ENCODE measurements around the gene EMX1. TPM values are rescaled to one million over a fixed set of nuclear protein-coding genes. Genes with fewer than 3 reads are reported as not detected.
A peak's percentile ranks its signal among the peaks of the same experiment; 100 is the strongest.

The EMX1 gene
- total RNA-seq: under 1 TPM in 1 of 4 donors, not detected in 3; 0.21 TPM

DNA sequence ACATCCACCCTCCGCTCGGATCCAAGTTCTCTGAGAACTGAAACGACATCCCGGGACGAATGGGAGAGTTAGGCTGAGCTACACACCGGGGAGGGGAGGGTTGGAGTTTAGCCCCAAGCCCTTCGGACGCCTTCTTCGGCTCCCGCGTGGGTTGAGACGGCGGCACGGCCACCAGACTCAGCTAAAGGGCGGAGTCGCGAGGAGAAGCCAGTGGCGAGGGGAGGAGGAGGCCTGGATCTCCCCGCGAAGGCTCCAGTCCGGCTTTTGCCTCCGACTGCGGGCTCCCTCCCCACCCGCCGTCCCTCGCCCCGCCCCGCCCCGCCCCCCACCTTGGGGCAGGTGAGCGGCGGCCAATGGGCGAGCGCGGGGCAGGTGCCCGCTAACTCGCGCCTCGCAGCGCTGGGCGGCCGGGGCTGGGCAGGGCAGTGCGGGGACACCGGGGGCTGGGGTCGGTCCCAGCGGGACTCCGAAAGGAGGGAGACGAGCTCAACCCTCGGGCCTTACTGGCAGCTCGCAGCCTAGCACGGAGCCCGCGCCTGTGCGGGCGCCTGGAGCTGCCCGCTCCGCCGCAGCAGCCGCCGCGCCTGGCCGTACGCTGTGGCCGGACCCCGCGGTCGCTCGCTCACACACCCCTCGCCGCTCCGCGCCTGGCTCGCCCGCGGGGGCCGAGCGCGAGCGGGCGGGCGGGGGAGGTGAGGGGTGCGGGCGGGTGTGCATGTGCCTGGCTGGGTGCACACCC lies at the start of gene EMX1:
TSS of gene EMX1 (plus strand) at position 382 of the 739 bp plus-strand sequence. CDS start at position 716, 334 bp downstream.
- H3K27me3 ChIP-seq: peaks cover 37 to 78% of the 10 kb centered on the region in 2 donors
- H3K27ac ChIP-seq: no peak within 1 kb of the TSS
- peaks cover 0 to 32% of the 10 kb centered on the region in 2 donors for H3K4me1 ChIP-seq
- intact Hi-C loops (cut with DNase I; ENCODE audit: low total_unique reads): no loop called here
- peak within 1 kb of the TSS in 1 of 2 donors; percentile 34 for H3K4me3 ChIP-seq
- no peak for DNase-seq
- TF ChIP-seq, protein P1, sequence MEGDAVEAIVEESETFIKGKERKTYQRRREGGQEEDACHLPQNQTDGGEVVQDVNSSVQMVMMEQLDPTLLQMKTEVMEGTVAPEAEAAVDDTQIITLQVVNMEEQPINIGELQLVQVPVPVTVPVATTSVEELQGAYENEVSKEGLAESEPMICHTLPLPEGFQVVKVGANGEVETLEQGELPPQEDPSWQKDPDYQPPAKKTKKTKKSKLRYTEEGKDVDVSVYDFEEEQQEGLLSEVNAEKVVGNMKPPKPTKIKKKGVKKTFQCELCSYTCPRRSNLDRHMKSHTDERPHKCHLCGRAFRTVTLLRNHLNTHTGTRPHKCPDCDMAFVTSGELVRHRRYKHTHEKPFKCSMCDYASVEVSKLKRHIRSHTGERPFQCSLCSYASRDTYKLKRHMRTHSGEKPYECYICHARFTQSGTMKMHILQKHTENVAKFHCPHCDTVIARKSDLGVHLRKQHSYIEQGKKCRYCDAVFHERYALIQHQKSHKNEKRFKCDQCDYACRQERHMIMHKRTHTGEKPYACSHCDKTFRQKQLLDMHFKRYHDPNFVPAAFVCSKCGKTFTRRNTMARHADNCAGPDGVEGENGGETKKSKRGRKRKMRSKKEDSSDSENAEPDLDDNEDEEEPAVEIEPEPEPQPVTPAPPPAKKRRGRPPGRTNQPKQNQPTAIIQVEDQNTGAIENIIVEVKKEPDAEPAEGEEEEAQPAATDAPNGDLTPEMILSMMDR (IDR thresholded peaks at IDR 0.05): no peak
- TF ChIP-seq POLR2A (IDR thresholded peaks at IDR 0.05): no peak
- H3K9me3 ChIP-seq: no peaks in the 10 kb centered on the region
- H3K36me3 ChIP-seq: no peaks in the 10 kb centered on the region

- TF ChIP-seq, protein P1 (IDR thresholded peaks at IDR 0.05): no peak
- no peak for TF ChIP-seq POLR2A (IDR thresholded peaks at IDR 0.05)
- Histone ChIP-seq H3K4me1 (no peaks in the 10 kb centered on the region), H3K9me3 (no peaks in the 10 kb centered on the region), H3K36me3 (no peaks in the 10 kb centered on the region), H3K27me3 (no peaks in the 10 kb centered on the region), H3K27ac (no peak overlapping the region), H3K4me3 (no peak overlapping the region)
- intact Hi-C loops (cut with DNase I; ENCODE audit: low total_unique reads): no loop called here
- DNase-seq: no peak
Measured at GRCh38 chr2:72871060-72871459, 46.3 kb upstream of the EMX1 start.

DNA sequence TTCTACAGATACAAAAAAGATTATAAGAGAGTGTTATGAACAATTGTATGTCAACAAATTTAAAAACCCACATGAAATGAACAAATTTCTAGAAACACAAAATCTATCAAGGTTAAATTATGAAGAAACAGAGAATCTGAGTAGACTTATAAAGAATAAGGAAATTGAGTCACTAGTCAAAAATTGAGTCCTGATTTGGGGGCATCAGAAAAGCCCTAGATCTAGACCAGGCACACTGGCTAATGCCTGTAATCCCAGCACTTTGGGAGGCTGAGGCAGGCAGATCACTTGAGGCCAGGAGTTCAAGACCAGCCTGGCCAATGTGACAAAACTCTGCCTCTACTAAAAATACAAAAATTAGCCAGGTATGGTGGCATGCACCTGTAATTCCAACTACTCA lies 45.4 kb upstream of the EMX1 start:
- Histone ChIP-seq H3K36me3 (no peaks in the 10 kb centered on the region), H3K27ac (no peak overlapping the region), H3K4me1 (no peaks in the 10 kb centered on the region), H3K9me3 (no peaks in the 10 kb centered on the region), H3K27me3 (no peaks in the 10 kb centered on the region), H3K4me3 (no peak overlapping the region)
- intact Hi-C loops (cut with DNase I; ENCODE audit: low total_unique reads): no loop called here
- DNase-seq: no peak
- TF ChIP-seq, protein P1 (IDR thresholded peaks at IDR 0.05): no peak
- TF ChIP-seq POLR2A (IDR thresholded peaks at IDR 0.05): no peak

DNA sequence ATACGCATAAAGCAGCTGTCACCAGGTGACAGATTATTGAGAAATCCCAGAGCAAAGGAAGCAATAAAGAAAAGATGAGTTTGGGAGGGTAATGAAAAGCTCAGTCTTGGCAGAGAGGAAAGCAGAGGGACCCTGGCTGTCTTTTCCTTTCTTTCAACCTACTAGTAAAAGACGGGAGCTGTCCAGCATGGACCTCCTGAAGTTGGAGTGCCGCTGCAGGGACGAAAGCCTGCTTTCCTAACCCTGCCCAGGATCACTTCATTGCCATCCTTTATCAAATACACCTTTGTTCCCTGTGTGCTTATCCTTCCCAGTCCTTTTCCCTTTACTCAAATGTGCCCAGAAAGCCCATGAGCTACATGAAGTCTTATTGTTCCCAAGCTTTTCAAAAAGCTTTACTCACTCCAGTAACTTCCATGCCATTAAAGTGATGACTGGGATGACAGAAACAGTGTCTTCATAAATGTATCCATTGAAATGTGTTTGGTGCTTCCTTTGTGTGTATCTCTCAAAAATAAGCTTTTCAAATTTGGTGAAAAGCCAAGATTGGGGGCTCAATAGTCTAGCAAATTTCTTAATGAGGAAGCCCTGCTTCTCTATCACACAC lies 33.9 kb upstream of the EMX1 start:
- intact Hi-C loops (cut with DNase I; ENCODE audit: low total_unique reads): no loop called here
- DNase-seq: no peak

More for the DNA sequence above, 33.9 kb upstream of the EMX1 start:
- H3K27me3 ChIP-seq: no peaks in the 10 kb centered on the region
- H3K9me3 ChIP-seq: no peaks in the 10 kb centered on the region
- H3K4me1 ChIP-seq: peaks cover 0 to 5% of the 10 kb centered on the region in 2 donors
- no peak for TF ChIP-seq POLR2A (IDR thresholded peaks at IDR 0.05)
- TF ChIP-seq, protein P1 (IDR thresholded peaks at IDR 0.05): no peak
- H3K27ac ChIP-seq: no peak overlapping the region
- no peaks in the 10 kb centered on the region for H3K36me3 ChIP-seq
- H3K4me3 ChIP-seq: no peak overlapping the region
